ENCODE data around the gene STX8. TPM values are rescaled to one million over a fixed set of nuclear protein-coding genes. Genes with fewer than 3 reads are reported as not detected.

The STX8 gene
- total RNA-seq, 1 donor from 2014 or later = 61.6 TPM

GRCh38 chr17:9520649-9521048 lies 55.0 kb downstream of the STX8 start:
- DNase-seq (ENCODE audit: extremely low spot score, unreplicated experiment) = no peak
- TF ChIP-seq CTCF (IDR thresholded peaks at IDR 0.05) = no peak
- H3K4me3 Mint-ChIP-seq (ENCODE audit: unreplicated experiment) = no peak overlapping the region
- H3K9me3 Mint-ChIP-seq (ENCODE audit: unreplicated experiment) = no peaks in the 10 kb centered on the region
- H3K36me3 Mint-ChIP-seq (ENCODE audit: unreplicated experiment) = peaks cover 4% of the 10 kb centered on the region
- no peaks in the 10 kb centered on the region for H3K27me3 Mint-ChIP-seq (ENCODE audit: unreplicated experiment)
- no peak overlapping the region for H3K27ac Mint-ChIP-seq (ENCODE audit: unreplicated experiment)
- peaks cover 24% of the 10 kb centered on the region for H3K4me1 Mint-ChIP-seq (ENCODE audit: unreplicated experiment)

DNA sequence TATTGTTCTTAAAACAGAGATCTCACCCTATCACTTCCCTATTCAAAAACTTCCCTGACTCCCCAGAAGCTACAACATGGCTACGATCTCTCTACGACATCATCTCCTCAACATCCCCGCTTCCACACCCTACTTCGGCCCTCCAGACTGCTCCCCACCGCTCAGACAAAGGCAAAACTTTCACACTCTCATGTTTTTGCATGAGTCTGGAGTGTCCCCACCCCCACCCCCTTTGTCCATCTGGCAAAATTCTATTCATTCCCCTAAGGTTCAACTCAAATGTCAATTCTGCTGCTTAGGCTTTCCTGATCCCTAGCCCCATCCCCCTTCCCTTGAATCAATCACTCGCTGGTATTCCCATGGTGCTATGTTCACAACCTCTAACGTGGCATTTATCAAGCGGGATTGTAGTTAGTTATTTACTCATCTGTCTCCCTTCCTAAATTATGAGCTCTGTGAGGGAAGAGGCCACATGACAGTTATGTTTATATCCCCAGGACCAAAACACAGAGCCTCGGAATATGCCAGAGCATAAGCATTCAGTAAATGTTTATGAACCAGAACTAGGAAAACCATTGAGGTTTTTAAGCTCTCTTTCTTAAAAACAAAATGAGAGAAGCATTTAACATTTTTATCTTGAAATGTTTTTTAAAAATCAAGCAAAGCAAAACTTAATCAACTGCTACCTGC lies 55.9 kb downstream of the STX8 start:
- H3K4me3 Mint-ChIP-seq (ENCODE audit: unreplicated experiment) = no peak overlapping the region
- H3K9me3 Mint-ChIP-seq (ENCODE audit: unreplicated experiment) = no peaks in the 10 kb centered on the region
- H3K27ac Mint-ChIP-seq (ENCODE audit: unreplicated experiment) = no peak overlapping the region
- H3K4me1 Mint-ChIP-seq (ENCODE audit: unreplicated experiment) = peaks cover 24% of the 10 kb centered on the region
- H3K27me3 Mint-ChIP-seq (ENCODE audit: unreplicated experiment) = no peaks in the 10 kb centered on the region
- no peak for DNase-seq (ENCODE audit: extremely low spot score, unreplicated experiment)
- peaks cover 4% of the 10 kb centered on the region for H3K36me3 Mint-ChIP-seq (ENCODE audit: unreplicated experiment)
- no peak for TF ChIP-seq CTCF (IDR thresholded peaks at IDR 0.05)

- no peak for TF ChIP-seq CTCF (IDR thresholded peaks at IDR 0.05)
- H3K36me3 Mint-ChIP-seq (ENCODE audit: unreplicated experiment) = peaks cover 2% of the 10 kb centered on the region
- H3K4me3 Mint-ChIP-seq (ENCODE audit: unreplicated experiment) = no peak overlapping the region
- no peaks in the 10 kb centered on the region for H3K9me3 Mint-ChIP-seq (ENCODE audit: unreplicated experiment)
- H3K27ac Mint-ChIP-seq (ENCODE audit: unreplicated experiment) = no peak overlapping the region
- DNase-seq (ENCODE audit: extremely low spot score, unreplicated experiment) = no peak
- peaks cover 31% of the 10 kb centered on the region for H3K4me1 Mint-ChIP-seq (ENCODE audit: unreplicated experiment)
- no peaks in the 10 kb centered on the region for H3K27me3 Mint-ChIP-seq (ENCODE audit: unreplicated experiment)
Measured at GRCh38 chr17:9517396-9517795, 58.2 kb downstream of the STX8 start.

- peaks cover 16% of the 10 kb centered on the region for H3K36me3 Mint-ChIP-seq (ENCODE audit: unreplicated experiment)
- H3K27me3 Mint-ChIP-seq (ENCODE audit: unreplicated experiment) = no peaks in the 10 kb centered on the region
- H3K4me3 Mint-ChIP-seq (ENCODE audit: unreplicated experiment) = no peak overlapping the region
- DNase-seq (ENCODE audit: extremely low spot score, unreplicated experiment) = no peak
- peaks cover 19% of the 10 kb centered on the region for H3K4me1 Mint-ChIP-seq (ENCODE audit: unreplicated experiment)
- no peak overlapping the region for H3K27ac Mint-ChIP-seq (ENCODE audit: unreplicated experiment)
- peaks cover 17% of the 10 kb centered on the region for H3K9me3 Mint-ChIP-seq (ENCODE audit: unreplicated experiment)
- TF ChIP-seq CTCF (IDR thresholded peaks at IDR 0.05) = no peak
Measured at GRCh38 chr17:9513266-9513665, 62.4 kb downstream of the STX8 start.

GRCh38 chr17:9512323-9513168 lies 63.1 kb downstream of the STX8 start:
- Mint-ChIP-seq H3K4me1 (ENCODE audit: unreplicated experiment) (peaks cover 19% of the 10 kb centered on the region), H3K9me3 (ENCODE audit: unreplicated experiment) (peaks cover 22% of the 10 kb centered on the region), H3K36me3 (ENCODE audit: unreplicated experiment) (peaks cover 20% of the 10 kb centered on the region), H3K27ac (ENCODE audit: unreplicated experiment) (peak overlapping the region; percentile 52), H3K27me3 (ENCODE audit: unreplicated experiment) (no peaks in the 10 kb centered on the region), H3K4me3 (ENCODE audit: unreplicated experiment) (no peak overlapping the region)
- no peak for TF ChIP-seq CTCF (IDR thresholded peaks at IDR 0.05)
- no peak for DNase-seq (ENCODE audit: extremely low spot score, unreplicated experiment)
